K562 (cell line): Measurements from ENCODE around the gene DNAH3. TPM values are rescaled to one million over a fixed set of nuclear protein-coding genes. Genes with fewer than 3 reads are reported as not detected.

Source experiments
- ATAC-seq: fragments of 200-7000 bp; cut with Tn5 transposase; 3 replicates; pipeline ENCODE4 v1.9.1; 2020; ENCODE audit warnings: moderate library complexity
- BruUV-seq: library from RNA; stranded (reverse); fragments of 400-500 nt; replicated peaks from 2 replicates; lab custom pipeline; 2021; lab: Mats Ljungman, UMichigan
- CTCF ChIA-PET: fragments of 300-600 bp; formaldehyde crosslinking; extraction: SDS; loops from one replicate; lab custom pipeline; 2021; ENCODE audit warnings: low intra/inter-chr PET ratio; lab: Yijun Ruan, JAX
- POLR2A ChIA-PET: fragments of 300-600, 350-650 bp; sonication (Branson Sonifier 250); formaldehyde crosslinking; extraction: SDS; loops from one replicate; lab custom pipeline; 2021; ENCODE audit warnings: antibody characterized with exemption, inconsistent platforms; lab: Yijun Ruan, JAX
- DNase-seq, 4 experiments: peaks; one replicate each; pipeline versions ENCODE4 v3.0.0 to v3.0.0-alpha.2; 2011 to 2018; ENCODE audit warnings: low spot score in 3 of 4, mixed read lengths in 3 of 4; ENCODE audit errors: extremely low read depth in 1 of 4
- FAIRE-seq: peaks from 2 replicates; lab custom pipeline; 2011; peaks lifted over from hg19 to GRCh38; lab: Jason Lieb, UNC
- H2AFZ ChIP-seq: 2 replicates; pipeline ENCODE4 v1.6.0; 2011; ENCODE audit warnings: low read depth, low read length, control low read depth, inconsistent platforms
- H3K27ac ChIP-seq: fragments of 200-600 bp; 3 replicates; pipeline ENCODE4 v1.8.0; 2011; ENCODE audit warnings: low read depth, mild to moderate bottlenecking, control low read depth, inconsistent platforms, low read length, moderate library complexity, mixed read lengths; ENCODE audit errors: extremely low read depth
- H3K27me3 ChIP-seq, 2 experiments: fragments of 300-600 bp in 1 of 2; 2 replicates in 1 of 2; 3 replicates in 1 of 2; pipeline versions ENCODE4 v1.6.0 to v1.8.0; 2011; ENCODE audit warnings: inconsistent platforms in 2 of 2, low read length in 2 of 2, mild to moderate bottlenecking in 1 of 2, mixed read lengths in 1 of 2, moderate library complexity in 1 of 2; ENCODE audit not compliant: control insufficient read depth in 2 of 2, insufficient read depth in 2 of 2
- H3K36me3 ChIP-seq: fragments of 300-600 bp; 3 replicates; pipeline ENCODE4 v1.8.0; 2011; ENCODE audit warnings: mild to moderate bottlenecking, low read length, inconsistent platforms; ENCODE audit not compliant: control insufficient read depth, insufficient read depth
- H3K4me1 ChIP-seq, 2 experiments: fragments of 200-600 bp in 1 of 2; replicated peaks in 1 of 2; 2 replicates in 1 of 2; 3 replicates in 1 of 2; pipeline versions ENCODE4 v1.5.1 to v1.8.0; 2011; ENCODE audit warnings: inconsistent platforms in 2 of 2, low read length in 2 of 2, mild to moderate bottlenecking in 1 of 2, mixed read lengths in 1 of 2, moderate library complexity in 1 of 2; ENCODE audit not compliant: control insufficient read depth in 2 of 2, insufficient read depth in 2 of 2
- H3K4me2 ChIP-seq: 2 replicates; pipeline ENCODE4 v1.6.1; 2011; ENCODE audit warnings: low read length, control low read depth, inconsistent platforms, mixed read lengths; ENCODE audit not compliant: insufficient read depth
- H3K4me3 ChIP-seq: fragments of 200-600 bp; sonication (generic), shearing (Covaris generic); 2 replicates; pipeline ENCODE4 v1.5.1; 2016; ENCODE audit warnings: control low read depth, inconsistent platforms
- H3K79me2 ChIP-seq: fragments of 200-600 bp; 3 replicates; pipeline ENCODE4 v1.8.0; 2011; ENCODE audit warnings: low read length, inconsistent platforms; ENCODE audit not compliant: control insufficient read depth, insufficient read depth
- H3K9ac ChIP-seq, 2 experiments: 2 replicates each; pipeline versions ENCODE4 v1.6.0 to v1.6.1; 2011; ENCODE audit warnings: low read depth in 2 of 2, low read length in 2 of 2, control low read depth in 1 of 2, inconsistent platforms in 1 of 2, mild to moderate bottlenecking in 1 of 2, mixed read lengths in 1 of 2; ENCODE audit not compliant: insufficient read depth in 1 of 2
- H3K9me1 ChIP-seq: one replicate; pipeline ENCODE4 v1.6.0; 2011; ENCODE audit warnings: inconsistent platforms, mild to moderate bottlenecking, low read length, moderate library complexity; ENCODE audit not compliant: control insufficient read depth, insufficient read depth
- H3K9me3 ChIP-seq: replicated peaks from 2 replicates; pipeline ENCODE4 v1.5.1; 2011; ENCODE audit warnings: low read depth, low read length, inconsistent platforms; ENCODE audit not compliant: control insufficient read depth, insufficient read depth
- H4K20me1 ChIP-seq: replicated peaks from 2 replicates; pipeline ENCODE4 v1.6.1; 2011; ENCODE audit warnings: low read length, inconsistent platforms, mixed read lengths; ENCODE audit not compliant: control insufficient read depth, insufficient read depth
- ETV5 ChIP-seq: sonication (generic); formaldehyde crosslinking; IDR thresholded peaks from 2 replicates; pipeline ENCODE4 v1.4.0; 2020; ENCODE audit warnings: low read depth, mild to moderate bottlenecking, missing genetic modification reagents
- KDM1A ChIP-seq, 2 experiments: fragments of 450-650 bp; IDR thresholded peaks; 2 replicates each; pipeline ENCODE4 v1.6.1; 2016; ENCODE audit warnings: mild to moderate bottlenecking in 2 of 2
- MTA1 ChIP-seq: fragments of 450-650 bp; IDR thresholded peaks from 2 replicates; pipeline ENCODE4 v1.6.1; 2017; ENCODE audit warnings: borderline replicate concordance
- NRF1 ChIP-seq, 2 experiments: fragments of 450-650 bp; IDR thresholded peaks in 1 of 2; conservative IDR thresholded peaks in 1 of 2; 2 replicates each; pipeline ENCODE4 v1.6.1; 2014; ENCODE audit warnings: mild to moderate bottlenecking in 2 of 2
- RBM25 ChIP-seq: fragments of 200-400 bp; formaldehyde crosslinking; IDR thresholded peaks from 2 replicates; pipeline ENCODE4 v1.6.1; 2018; ENCODE audit warnings: low read length, low read depth, moderate library complexity; ENCODE audit not compliant: severe bottlenecking
- SIX5 ChIP-seq, 2 experiments: IDR thresholded peaks; 2 replicates each; pipeline ENCODE4 v1.6.1; 2011; ENCODE audit warnings: low read length in 2 of 2, borderline replicate concordance in 1 of 2, low read depth in 1 of 2, mild to moderate bottlenecking in 1 of 2, moderate library complexity in 1 of 2; ENCODE audit not compliant: insufficient read depth in 1 of 2
- YY1 ChIP-seq, 3 experiments: IDR thresholded peaks; 2 replicates each; pipeline ENCODE4 v1.6.1; 2011; ENCODE audit warnings: low read length in 2 of 3, mild to moderate bottlenecking in 2 of 3, moderate library complexity in 2 of 3, borderline replicate concordance in 1 of 3, control low read depth in 1 of 3, low read depth in 1 of 3; ENCODE audit not compliant: insufficient read depth in 3 of 3, insufficient replicate concordance in 2 of 3, control insufficient read depth in 1 of 3, insufficient read length in 1 of 3; ENCODE audit errors: extremely low read depth in 1 of 3
- ZNF76 ChIP-seq: fragments of 250-450 bp; sonication (Bioruptor Pico); IDR thresholded peaks from 2 replicates; pipeline ENCODE4 v1.4.0; 2020; ENCODE audit warnings: mild to moderate bottlenecking, moderate library complexity, borderline replicate concordance
- WGBS: fragments of 100-300 bp; shearing (Covaris generic); methylation state at CpG from one replicate; pipeline ENCODE4 v1.1.6; 2016; ENCODE audit warnings: low coverage, mixed read lengths; ENCODE audit not compliant: insufficient coverage; ENCODE audit errors: missing lambda C conversion rate; 5-methylcytosine and 5-hydroxymethylcytosine counted together
- in situ Hi-C: fragments of 300-500 bp; cut with MboI; formaldehyde crosslinking; loops from 4 replicates; pipeline ENCODE4 v1.15.0; 2018; ENCODE audit warnings: inconsistent platforms, mixed read lengths
- intact Hi-C: fragments of 100-400 bp; cut with micrococcal nuclease; formaldehyde crosslinking; loops from 2 replicates; pipeline ENCODE4 v1.14.2; 2022
- polyA plus RNA-seq, 8 experiments: library from polyadenylated mRNA; depleted of rRNA in 4 of 8; stranded (reverse) in 5 of 8; unstranded in 3 of 8; fragments of >200 nt; fragmentation: Nextera tagmentation in 2 of 8; fragmentation: Illumina TruSeq in 1 of 8; extraction: Ambion mirVana in 2 of 8; extraction: Trizol in 1 of 8; gene quantifications; 2 replicates each; pipeline versions ENCODE4 v1.2.1 to v1.2.3, GENCODE V29; 2011 to 2014; ENCODE audit warnings: inconsistent platforms in 1 of 8, missing spikeins in 1 of 8
- total RNA-seq, 7 experiments: library from RNA; depleted of rRNA in 6 of 7; stranded (reverse); fragments of >200 nt in 6 of 7; fragmentation: Illumina TruSeq in 2 of 7; extraction: Trizol in 2 of 7; gene quantifications; 2 replicates each; pipeline versions ENCODE4 v1.2.1 to v1.2.3, GENCODE V29; 2011 to 2021; ENCODE audit warnings: low replicate concordance in 1 of 7
- TF ChIP-seq, protein P1 (sequence below): sonication (generic); formaldehyde crosslinking; IDR thresholded peaks from 2 replicates; pipeline ENCODE4 v1.8.0; 2022; ENCODE audit warnings: missing genetic modification reagents, mild to moderate bottlenecking, moderate library complexity, borderline replicate concordance
- TF ChIP-seq, protein P2 (sequence below): fragments of 250-450 bp; sonication (Bioruptor Pico); IDR thresholded peaks from 2 replicates; pipeline ENCODE4 v1.9.0; 2021; ENCODE audit warnings: mild to moderate bottlenecking, inconsistent platforms

DNAH3 gene
- total and polyA plus RNA-seq, 9 of the 15 experiments (the other 6 are each of a cell fraction or from before 2014, with no cell fraction given): 0.32 to 0.84 (median 0.44) TPM

GRCh38 chr16:20984019-20984418 lies 166.6 kb downstream of the DNAH3 start:
- H3K27me3 ChIP-seq: peaks cover 15 to 41% of the 10 kb centered on the region in 2 experiments
- no peak overlapping the region for H3K27ac ChIP-seq
- H3K9ac ChIP-seq: no peak overlapping the region
- no peak overlapping the region for H3K4me3 ChIP-seq
- H3K4me2 ChIP-seq: no peak overlapping the region
- no peak overlapping the region for H2AFZ ChIP-seq
- H3K79me2 ChIP-seq: no peaks in the 10 kb centered on the region
- DNase-seq (no peak), FAIRE-seq (no peak), ATAC-seq (no peak)
- no TSS peak for BruUV-seq
- WGBS: 20% methylated on average over 5 of the region's 6 CpGs
- ChIA-PET CTCF (no interaction called here), POLR2A (interaction anchor here (0.7 kb wide), 1 partner anchor 10 kb away, joined by 4 read pairs; no protein-coding TSS in a partner anchor)
- H3K36me3 ChIP-seq: no peaks in the 10 kb centered on the region
- no peaks in the 10 kb centered on the region for H4K20me1 ChIP-seq
- in situ Hi-C loops: no loop called here
- TF ChIP-seq MTA1 (no peak), YY1 (IDR thresholded peaks at IDR 0.05; ENCODE audit: borderline replicate concordance in 1 of 3, control insufficient read depth in 1 of 3, extremely low read depth in 1 of 3, insufficient read depth in 3 of 3, insufficient read length in 1 of 3, insufficient replicate concordance in 2 of 3, low read depth in 1 of 3, low read length in 2 of 3) (no peak), ETV5 (no peak), KDM1A (IDR thresholded peaks at IDR 0.05) (0 out of 4 replicates have a peak, but pooled peaks of 1 of the 2 experiments have one; percentile 11), ZNF76 (CRISPR knock-in tag) (no peak), NRF1 (conservative IDR thresholded peaks at IDR 0.05 in 1 of 2, IDR thresholded peaks at IDR 0.05 in 1 of 2) (peak; percentile 74 to 81), RBM25 (no peak), SIX5 (IDR thresholded peaks at IDR 0.05; ENCODE audit: borderline replicate concordance in 1 of 2, insufficient read depth in 1 of 2, low read depth in 1 of 2, low read length in 2 of 2) (no peak)
- TF ChIP-seq, protein P1, sequence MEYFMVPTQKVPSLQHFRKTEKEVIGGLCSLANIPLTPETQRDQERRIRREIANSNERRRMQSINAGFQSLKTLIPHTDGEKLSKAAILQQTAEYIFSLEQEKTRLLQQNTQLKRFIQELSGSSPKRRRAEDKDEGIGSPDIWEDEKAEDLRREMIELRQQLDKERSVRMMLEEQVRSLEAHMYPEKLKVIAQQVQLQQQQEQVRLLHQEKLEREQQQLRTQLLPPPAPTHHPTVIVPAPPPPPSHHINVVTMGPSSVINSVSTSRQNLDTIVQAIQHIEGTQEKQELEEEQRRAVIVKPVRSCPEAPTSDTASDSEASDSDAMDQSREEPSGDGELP (CRISPR knock-in tag): no peak
- TF ChIP-seq, protein P2, sequence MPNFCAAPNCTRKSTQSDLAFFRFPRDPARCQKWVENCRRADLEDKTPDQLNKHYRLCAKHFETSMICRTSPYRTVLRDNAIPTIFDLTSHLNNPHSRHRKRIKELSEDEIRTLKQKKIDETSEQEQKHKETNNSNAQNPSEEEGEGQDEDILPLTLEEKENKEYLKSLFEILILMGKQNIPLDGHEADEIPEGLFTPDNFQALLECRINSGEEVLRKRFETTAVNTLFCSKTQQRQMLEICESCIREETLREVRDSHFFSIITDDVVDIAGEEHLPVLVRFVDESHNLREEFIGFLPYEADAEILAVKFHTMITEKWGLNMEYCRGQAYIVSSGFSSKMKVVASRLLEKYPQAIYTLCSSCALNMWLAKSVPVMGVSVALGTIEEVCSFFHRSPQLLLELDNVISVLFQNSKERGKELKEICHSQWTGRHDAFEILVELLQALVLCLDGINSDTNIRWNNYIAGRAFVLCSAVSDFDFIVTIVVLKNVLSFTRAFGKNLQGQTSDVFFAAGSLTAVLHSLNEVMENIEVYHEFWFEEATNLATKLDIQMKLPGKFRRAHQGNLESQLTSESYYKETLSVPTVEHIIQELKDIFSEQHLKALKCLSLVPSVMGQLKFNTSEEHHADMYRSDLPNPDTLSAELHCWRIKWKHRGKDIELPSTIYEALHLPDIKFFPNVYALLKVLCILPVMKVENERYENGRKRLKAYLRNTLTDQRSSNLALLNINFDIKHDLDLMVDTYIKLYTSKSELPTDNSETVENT: no peak
- intact Hi-C loops: no loop called here
- H3K4me1 ChIP-seq: no peaks in the 10 kb centered on the region
- no peaks in the 10 kb centered on the region for H3K9me3 ChIP-seq
- no peaks in the 10 kb centered on the region for H3K9me1 ChIP-seq
